Astrocyte of the cerebellum (primary cell): ENCODE results near the gene PDE4D.
A peak's percentile ranks its signal among the peaks of the same experiment; 100 is the strongest.

Experiments
- DNase-seq: peaks from one replicate; pipeline ENCODE4 v3.0.0-alpha.2; 2011; ENCODE audit warnings: low read depth
- H3K4me3 ChIP-seq: 2 replicates; pipeline ENCODE4 v1.5.1; 2011; ENCODE audit warnings: mild to moderate bottlenecking, low read depth, low read length, moderate library complexity
- CTCF ChIP-seq: IDR thresholded peaks from 2 replicates; pipeline ENCODE4 v1.5.1; 2012; ENCODE audit warnings: low read length, low read depth, moderate library complexity, mild to moderate bottlenecking; ENCODE audit errors: missing control alignments
- in situ Hi-C: cut with HindIII; loops from 2 replicates; pipeline ENCODE4 v1.10.0; 2017; ENCODE audit warnings: low sequenced_read_pairs

PDE4D gene

GRCh38 chr5:59358005-59358861, 535.3 kb downstream of the PDE4D start:
- no peak for TF ChIP-seq CTCF
- H3K4me3 ChIP-seq: no peak overlapping the region
- in situ Hi-C loops: no loop called here
- DNase-seq: no peak

GRCh38 chr5:59357381-59357977, 536.0 kb downstream of the PDE4D start:
- in situ Hi-C loops: no loop called here
- no peak for TF ChIP-seq CTCF
- DNase-seq: no peak
- H3K4me3 ChIP-seq: no peak overlapping the region

GRCh38 chr5:59356813-59357380, 536.6 kb downstream of the PDE4D start:
- DNase-seq: no peak
- in situ Hi-C loops: no loop called here
- no peak overlapping the region for H3K4me3 ChIP-seq
- no peak for TF ChIP-seq CTCF

- TF ChIP-seq CTCF: no peak
- no peak overlapping the region for H3K4me3 ChIP-seq
- DNase-seq: no peak
- in situ Hi-C loops: no loop called here
Measured at GRCh38 chr5:59354811-59355210, 538.7 kb downstream of the PDE4D start.

GRCh38 chr5:59354274-59354673, 539.3 kb downstream of the PDE4D start:
- in situ Hi-C loops: no loop called here
- no peak overlapping the region for H3K4me3 ChIP-seq
- TF ChIP-seq CTCF: no peak
- no peak for DNase-seq

- DNase-seq: peak; percentile 12
- peak; percentile 22 for TF ChIP-seq CTCF
- in situ Hi-C loops: no loop called here
- no peak overlapping the region for H3K4me3 ChIP-seq
Measured at GRCh38 chr5:59351076-59351794, 542.3 kb downstream of the PDE4D start.
